A204.1 (cell line): ENCODE measurements around the gene MALRD1.

Source experiments
- FAIRE-seq: peaks from 2 replicates; lab custom pipeline; 2012; peaks lifted over from hg19 to GRCh38; lab: Jason Lieb, UNC

Gene MALRD1

GRCh38 chr10:19231034-19231433 is 182.4 kb downstream of the MALRD1 start:
- no peak for FAIRE-seq

- no peak for FAIRE-seq
Observed at GRCh38 chr10:19245889-19246752, 197.5 kb downstream of the MALRD1 start.

DNA sequence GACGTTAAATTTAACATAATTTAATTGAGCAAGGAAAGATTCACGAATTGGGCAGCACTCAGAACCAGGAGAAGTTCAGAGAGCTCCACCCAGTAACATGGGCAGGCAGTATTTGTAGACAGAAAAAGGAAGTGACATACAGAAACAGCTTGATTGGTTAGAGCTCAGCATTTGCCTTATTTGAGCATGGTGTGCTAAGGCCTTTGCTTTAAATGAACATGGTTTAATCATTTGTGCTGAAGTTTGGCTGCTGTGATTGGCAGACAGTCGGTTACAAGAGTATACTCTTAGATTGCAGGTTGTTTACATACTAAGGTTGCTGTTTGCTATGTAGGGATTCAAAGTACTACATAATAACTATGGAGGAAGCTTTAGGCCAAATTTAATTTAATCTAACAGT is 199.2 kb downstream of the MALRD1 start:
- FAIRE-seq, result no peak

- no peak for FAIRE-seq
Observed at GRCh38 chr10:19250546-19250945, 201.9 kb downstream of the MALRD1 start.

DNA sequence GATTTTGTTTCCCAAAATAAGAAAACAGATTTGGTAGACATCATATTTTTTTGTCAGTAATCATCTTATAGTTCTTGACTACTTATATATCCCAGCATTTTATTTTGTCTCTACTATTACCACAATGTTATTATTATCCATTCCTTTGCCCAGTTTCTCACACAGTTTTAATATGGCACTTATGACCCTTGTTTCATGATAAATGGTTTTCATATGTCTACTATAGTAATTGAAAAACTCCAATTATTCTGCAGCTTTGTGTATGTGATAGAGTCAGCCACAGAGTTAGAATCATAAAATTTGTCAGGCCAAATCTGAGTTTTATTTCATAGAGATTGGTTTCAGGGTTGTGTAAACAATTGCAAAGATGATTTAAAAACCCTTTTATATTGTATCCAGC is 203.9 kb downstream of the MALRD1 start:
- no peak for FAIRE-seq

DNA sequence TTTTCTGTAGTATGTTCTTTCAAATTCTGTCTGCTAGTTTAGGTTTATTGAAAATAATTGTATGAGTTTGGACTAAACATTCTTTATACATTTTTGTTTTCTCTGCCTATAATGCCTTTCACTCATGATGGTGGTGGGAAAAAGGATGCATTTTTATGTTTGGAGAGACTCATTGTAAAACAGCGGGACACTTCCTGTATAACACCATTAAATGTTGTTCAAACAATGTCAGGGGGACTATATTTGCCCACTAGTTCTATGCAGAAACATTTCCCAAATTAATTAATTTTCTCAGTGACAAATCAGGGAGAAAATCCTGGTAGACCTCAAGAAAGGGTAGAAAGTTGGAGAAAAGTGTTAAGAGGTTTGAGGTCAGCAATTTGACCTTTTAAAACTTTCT is 207.7 kb downstream of the MALRD1 start:
- no peak for FAIRE-seq

DNA sequence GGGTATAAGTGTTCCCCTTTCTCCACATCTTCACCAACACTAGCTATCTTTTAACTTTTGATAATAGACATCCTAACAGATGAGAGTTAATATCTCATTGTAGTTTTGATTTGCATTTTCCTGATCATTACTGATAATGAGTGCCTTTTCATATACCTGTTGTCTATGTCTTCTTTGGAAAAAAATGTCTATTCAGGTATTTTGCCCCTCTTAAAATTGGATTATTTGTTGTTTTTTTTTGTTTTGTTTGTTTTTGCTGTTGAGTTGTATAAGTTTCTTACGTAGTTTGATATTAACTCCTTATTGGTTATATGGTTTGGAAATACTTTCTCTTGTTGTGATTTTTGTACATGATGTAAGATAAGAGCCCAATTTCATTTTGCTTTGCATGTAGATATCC is 214.7 kb downstream of the MALRD1 start:
- no peak for FAIRE-seq

DNA sequence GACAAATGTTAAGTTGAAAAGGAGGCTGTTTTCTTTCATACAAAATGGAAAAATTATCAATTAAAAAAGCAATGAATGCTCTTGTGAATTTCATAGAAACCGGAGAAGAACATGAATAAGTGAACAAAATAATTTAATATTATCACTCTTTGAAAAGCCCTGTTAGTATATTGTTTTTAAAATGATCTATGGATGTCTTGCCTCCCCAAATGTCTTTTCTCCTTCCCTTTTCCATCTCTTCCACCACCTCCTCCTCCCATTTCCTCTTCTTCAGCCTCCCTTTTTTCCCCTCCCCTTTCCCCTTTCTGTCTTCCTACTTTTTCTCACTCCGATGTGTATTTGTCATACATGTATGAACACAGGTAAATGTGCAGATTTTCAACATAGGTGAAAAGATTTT is 234.7 kb downstream of the MALRD1 start:
- FAIRE-seq, result no peak

- FAIRE-seq, result no peak
Observed at GRCh38 chr10:19283786-19284185, 235.2 kb downstream of the MALRD1 start.

DNA sequence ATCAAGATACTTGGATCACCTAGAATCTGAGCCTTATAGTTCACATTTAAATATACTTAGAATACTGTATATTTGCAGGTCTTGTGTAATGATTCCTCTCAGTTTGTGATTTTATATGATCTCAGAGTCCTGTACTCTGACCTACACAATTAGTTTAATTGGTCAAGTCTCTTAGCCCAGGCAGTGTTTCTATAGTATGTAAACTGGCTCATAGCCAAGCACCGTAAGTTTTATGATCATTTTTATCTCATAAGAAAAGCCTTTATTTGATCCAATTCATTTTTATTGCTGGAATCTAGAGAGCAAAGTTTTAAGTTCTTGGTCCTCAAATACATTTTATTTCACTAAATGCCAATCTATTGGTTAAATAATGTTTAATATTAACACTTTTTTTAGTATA is 242.2 kb downstream of the MALRD1 start:
- no peak for FAIRE-seq

GRCh38 chr10:19294233-19294632 is 245.6 kb downstream of the MALRD1 start:
- no peak for FAIRE-seq

GRCh38 chr10:19299645-19300044 is 251.0 kb downstream of the MALRD1 start:
- FAIRE-seq, result no peak

DNA sequence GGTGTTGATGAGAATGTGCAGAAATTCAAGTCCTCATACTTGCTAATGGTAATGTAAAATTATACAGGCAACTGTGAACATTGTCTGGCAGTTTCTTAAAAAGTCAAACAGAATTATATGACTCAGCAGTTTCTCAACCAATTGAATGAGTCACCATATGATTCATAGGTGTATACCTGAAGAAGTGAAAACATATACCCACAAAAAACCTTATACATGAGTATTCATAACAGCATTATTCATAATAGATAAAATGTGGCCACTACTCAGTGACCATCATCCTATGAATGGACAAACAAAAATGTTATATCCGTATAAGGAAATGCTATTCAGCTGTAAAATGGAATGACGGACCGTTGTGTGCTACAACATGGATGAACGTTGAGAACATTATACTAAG is 253.5 kb downstream of the MALRD1 start:
- FAIRE-seq, result no peak

- no peak for FAIRE-seq
Observed at GRCh38 chr10:19310066-19310465, 261.5 kb downstream of the MALRD1 start.

DNA sequence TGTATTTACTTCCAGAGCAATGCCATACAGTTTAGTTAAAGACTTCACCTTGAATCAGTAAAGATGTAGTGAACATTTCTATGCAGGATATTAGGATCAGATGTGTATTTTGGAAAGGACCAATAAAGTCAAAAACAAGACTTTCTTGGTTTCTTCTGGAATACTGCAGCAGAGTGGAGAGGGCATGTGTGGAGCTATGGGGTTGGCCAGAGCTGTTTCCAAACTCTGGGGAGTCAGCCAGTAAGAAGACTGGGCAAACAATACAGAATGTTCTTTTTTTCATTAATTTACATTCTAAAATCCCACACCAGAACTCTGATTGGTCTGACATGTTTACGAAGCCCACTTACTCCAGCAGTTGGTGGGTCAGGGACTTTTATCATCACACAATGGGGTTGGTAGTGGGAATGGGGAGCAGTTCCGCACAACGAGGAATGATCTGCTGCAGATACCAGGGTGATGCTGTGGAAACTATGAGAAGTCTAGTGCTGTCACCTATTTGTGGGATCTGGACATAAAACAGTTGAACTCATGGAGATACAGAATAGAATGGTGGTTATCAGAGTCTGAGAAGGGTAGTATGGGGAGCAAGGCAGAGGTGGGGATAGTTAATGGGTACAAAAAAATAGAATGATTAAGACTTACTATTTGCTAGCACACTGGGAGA is 267.7 kb downstream of the MALRD1 start:
- no peak for FAIRE-seq

GRCh38 chr10:19317952-19318351 is 269.4 kb downstream of the MALRD1 start:
- no peak for FAIRE-seq

DNA sequence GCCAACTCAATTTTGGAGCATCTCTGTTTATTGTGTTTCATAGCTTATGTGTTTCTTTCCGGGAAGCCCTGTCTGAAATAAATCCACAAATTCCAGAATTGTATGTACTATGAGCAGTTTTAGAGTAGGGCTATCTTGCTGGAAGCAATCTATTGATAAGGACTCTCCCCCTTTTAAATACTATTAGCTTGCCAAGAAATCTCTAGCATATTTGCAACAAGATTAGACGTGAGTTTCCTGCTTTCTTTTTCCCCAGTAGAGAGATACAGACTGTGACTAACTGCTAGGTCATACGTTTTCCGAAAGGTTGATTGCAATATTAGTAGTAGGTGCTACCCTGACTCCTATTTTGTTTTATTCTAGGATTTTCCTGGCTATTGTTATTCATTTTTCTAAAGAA is 277.0 kb downstream of the MALRD1 start:
- FAIRE-seq, result no peak

GRCh38 chr10:19328582-19328981 is 280.0 kb downstream of the MALRD1 start:
- FAIRE-seq, result no peak

GRCh38 chr10:19329475-19329874 is 280.9 kb downstream of the MALRD1 start:
- FAIRE-seq, result no peak

GRCh38 chr10:19332304-19332703 is 283.7 kb downstream of the MALRD1 start:
- FAIRE-seq, result no peak

- no peak for FAIRE-seq
Observed at GRCh38 chr10:19333631-19334030, 285.0 kb downstream of the MALRD1 start.

- FAIRE-seq, result no peak
Observed at GRCh38 chr10:19347621-19348020, 299.0 kb downstream of the MALRD1 start.

DNA sequence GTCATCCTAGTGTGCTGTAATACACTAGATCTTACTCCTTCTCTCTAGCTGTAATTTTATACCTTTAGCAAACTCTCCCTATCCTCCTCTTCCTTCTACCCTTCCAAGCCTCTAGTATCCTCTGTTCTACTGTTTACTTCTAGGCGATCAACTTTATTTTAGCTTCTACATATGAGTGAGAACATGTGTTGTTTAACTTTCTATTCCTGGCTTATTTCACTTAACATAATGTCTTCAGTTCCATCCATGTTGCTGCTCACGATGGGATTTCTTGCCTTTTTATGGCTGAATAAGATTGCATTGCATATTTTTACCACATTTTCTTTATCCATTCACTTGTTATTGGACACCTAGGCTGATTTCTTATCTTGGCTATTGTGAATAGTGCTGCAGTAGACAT is 318.6 kb downstream of the MALRD1 start:
- FAIRE-seq, result no peak

DNA sequence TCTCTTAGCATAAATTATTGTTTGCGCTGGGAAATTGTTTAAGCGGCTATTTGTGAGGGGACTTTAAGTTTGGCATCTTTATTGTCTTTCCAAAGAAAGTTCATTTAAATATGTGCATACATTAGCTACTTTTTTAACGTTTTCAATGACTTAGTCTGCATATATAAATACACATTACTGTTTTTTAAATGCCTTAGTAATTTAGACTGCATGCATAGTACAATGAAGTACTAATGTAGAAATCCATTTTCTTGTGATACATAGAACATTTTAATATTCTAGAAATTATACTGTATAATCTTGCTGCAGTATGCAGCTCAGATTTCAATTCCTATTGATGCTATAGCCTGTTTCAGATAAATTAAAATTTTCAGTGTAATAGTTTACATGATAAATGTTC is 325.4 kb downstream of the MALRD1 start:
- FAIRE-seq, result no peak
